ENCODE data around the gene DUSP10. TPM values are rescaled to one million over a fixed set of nuclear protein-coding genes. Genes with fewer than 3 reads are reported as not detected.
A peak's percentile ranks its signal among the peaks of the same experiment; 100 is the strongest.

DUSP10 gene
- total and polyA plus RNA-seq, 2 experiments from 2014 or later, result 13.8 to 25.4 TPM

DNA sequence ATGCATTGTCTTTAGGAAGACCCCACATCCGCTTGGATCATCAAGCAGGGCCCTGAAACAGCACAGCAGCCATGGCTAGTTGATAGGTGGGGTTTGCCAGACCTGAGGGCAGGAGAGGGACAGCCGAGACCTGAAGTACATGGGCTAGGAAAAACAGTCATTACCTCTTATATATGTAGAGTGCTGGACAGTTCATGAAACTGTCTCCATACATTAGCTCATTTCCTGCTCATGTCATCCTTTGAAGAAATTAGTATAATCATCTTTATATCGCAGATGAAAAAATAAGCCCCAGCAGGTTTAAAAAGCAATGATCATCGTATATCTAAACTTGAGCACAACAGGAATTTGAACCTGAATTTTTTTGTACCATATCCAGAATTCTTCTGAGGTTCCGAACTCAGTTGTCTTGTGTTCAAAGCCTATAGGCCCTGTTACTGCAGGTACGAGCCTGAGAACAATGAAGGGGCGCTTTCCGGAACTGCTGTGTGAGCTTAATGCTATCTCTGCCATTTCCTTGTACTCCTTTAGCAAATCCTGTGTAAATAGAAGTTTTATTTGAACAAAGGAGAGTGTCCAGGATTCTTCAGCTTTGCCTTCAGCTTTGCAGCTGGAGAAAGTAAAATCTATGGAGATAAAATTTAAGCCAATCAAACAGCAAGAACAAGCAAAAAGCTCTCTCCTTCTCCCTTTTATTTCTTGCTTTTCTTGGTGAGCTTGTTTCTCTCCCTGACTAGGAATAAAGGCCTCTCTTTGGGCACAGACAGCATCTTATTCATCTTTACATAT is 32.4 kb upstream of the DUSP10 start:
- H3K9me3 ChIP-seq (ENCODE audit: low read depth), result no peaks in the 10 kb centered on the region
- H3K4me1 ChIP-seq (ENCODE audit: low read depth), result no peaks in the 10 kb centered on the region
- H3K27ac ChIP-seq, result no peak overlapping the region
- H3K36me3 ChIP-seq, result no peaks in the 10 kb centered on the region
- TF ChIP-seq CTCF (IDR thresholded peaks at IDR 0.05; ENCODE audit: low read depth, low read length), result no peak
- H3K4me3 ChIP-seq, result no peak overlapping the region
- DNase-seq (ENCODE audit: low read depth in 1 of 2, low spot score in 1 of 2), result no peak
- no peaks in the 10 kb centered on the region for H3K27me3 ChIP-seq

- DNase-seq (ENCODE audit: low read depth in 1 of 2, low spot score in 1 of 2), result no peak
- no peak for TF ChIP-seq CTCF (IDR thresholded peaks at IDR 0.05; ENCODE audit: low read depth, low read length)
- Histone ChIP-seq H3K4me3 (no peak overlapping the region), H3K27ac (no peak overlapping the region), H3K36me3 (no peaks in the 10 kb centered on the region), H3K9me3 (ENCODE audit: low read depth) (no peaks in the 10 kb centered on the region), H3K27me3 (no peaks in the 10 kb centered on the region), H3K4me1 (ENCODE audit: low read depth) (no peaks in the 10 kb centered on the region)
Observed at GRCh38 chr1:221773383-221773782, 31.5 kb upstream of the DUSP10 start.

DNA sequence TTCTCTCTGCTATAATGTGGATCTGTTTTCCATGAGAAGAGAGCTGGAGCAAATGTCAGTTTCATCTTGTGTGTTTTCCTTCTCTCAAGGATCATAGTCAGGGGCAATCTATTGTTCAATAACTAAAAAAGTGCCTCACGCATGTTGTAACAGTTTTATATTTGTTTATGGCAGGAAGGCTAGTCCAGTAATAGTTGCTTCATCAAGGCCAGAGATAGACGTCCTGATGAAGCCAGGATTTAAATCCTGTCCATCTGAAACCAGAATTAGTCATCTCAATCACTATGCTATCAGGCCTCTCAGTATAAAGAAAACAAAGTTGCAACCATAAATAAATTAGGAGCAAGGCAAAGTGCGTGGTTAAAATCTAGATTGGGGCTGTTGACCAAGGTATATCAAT is 30.2 kb upstream of the DUSP10 start:
- Histone ChIP-seq H3K4me3 (no peak overlapping the region), H3K36me3 (no peaks in the 10 kb centered on the region), H3K27ac (no peak overlapping the region), H3K4me1 (ENCODE audit: low read depth) (no peaks in the 10 kb centered on the region), H3K9me3 (ENCODE audit: low read depth) (no peaks in the 10 kb centered on the region), H3K27me3 (no peaks in the 10 kb centered on the region)
- TF ChIP-seq CTCF (IDR thresholded peaks at IDR 0.05; ENCODE audit: low read depth, low read length), result no peak
- peak in 1 of 2 donors; percentile 2 for DNase-seq (ENCODE audit: low read depth in 1 of 2, low spot score in 1 of 2)

GRCh38 chr1:221768444-221769066 is 26.7 kb upstream of the DUSP10 start:
- Histone ChIP-seq H3K9me3 (ENCODE audit: low read depth) (no peaks in the 10 kb centered on the region), H3K4me1 (ENCODE audit: low read depth) (no peaks in the 10 kb centered on the region), H3K27ac (no peak overlapping the region), H3K4me3 (no peak overlapping the region), H3K27me3 (no peaks in the 10 kb centered on the region), H3K36me3 (no peaks in the 10 kb centered on the region)
- TF ChIP-seq CTCF (IDR thresholded peaks at IDR 0.05; ENCODE audit: low read depth, low read length), result peak; percentile 13
- DNase-seq (ENCODE audit: low read depth in 1 of 2, low spot score in 1 of 2), result peak in 1 of 2 donors; percentile 29

DNA sequence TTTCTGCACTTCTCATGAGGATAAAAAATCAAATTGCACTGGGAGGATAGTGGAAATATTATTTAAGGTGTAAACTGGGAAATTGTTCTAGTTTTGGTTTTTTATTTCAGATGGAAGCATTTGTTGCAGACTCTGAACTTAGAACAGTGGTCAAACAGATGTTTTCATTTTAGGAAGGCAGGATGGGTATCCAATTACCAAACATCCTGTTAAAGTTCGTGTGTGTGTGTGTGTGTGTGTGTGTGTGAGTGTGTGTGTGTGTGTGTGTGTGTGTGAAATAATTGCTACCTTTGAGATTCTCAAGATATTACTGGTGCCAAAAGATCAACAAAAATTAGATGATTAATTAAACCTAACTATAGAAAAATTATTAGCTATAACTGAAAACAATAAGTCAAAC is 24.3 kb upstream of the DUSP10 start:
- TF ChIP-seq CTCF (IDR thresholded peaks at IDR 0.05; ENCODE audit: low read depth, low read length), result no peak

More for the DNA sequence above, 24.3 kb upstream of the DUSP10 start:
- Histone ChIP-seq H3K4me3 (no peak overlapping the region), H3K9me3 (ENCODE audit: low read depth) (no peaks in the 10 kb centered on the region), H3K27me3 (no peaks in the 10 kb centered on the region), H3K4me1 (ENCODE audit: low read depth) (no peaks in the 10 kb centered on the region), H3K36me3 (no peaks in the 10 kb centered on the region), H3K27ac (no peak overlapping the region)
- DNase-seq (ENCODE audit: low read depth in 1 of 2, low spot score in 1 of 2), result peak in 1 of 2 donors; percentile 24
